HG02759 (cell line): ENCODE results near the gene EPHA2.
"Not testable (repeated sequence)": the region's sequence is repeated elsewhere in the genome, so short reads cannot be mapped to it uniquely, and the experiment has no call there.

ENCODE experiments used
- ATAC-seq: cut with Tn5 transposase; IDR thresholded peaks from one replicate; pipeline ENCODE4 v1.9.1; 2021; ENCODE audit warnings: mild to moderate bottlenecking, moderate library complexity; ENCODE audit not compliant: unreplicated experiment

Gene EPHA2

DNA sequence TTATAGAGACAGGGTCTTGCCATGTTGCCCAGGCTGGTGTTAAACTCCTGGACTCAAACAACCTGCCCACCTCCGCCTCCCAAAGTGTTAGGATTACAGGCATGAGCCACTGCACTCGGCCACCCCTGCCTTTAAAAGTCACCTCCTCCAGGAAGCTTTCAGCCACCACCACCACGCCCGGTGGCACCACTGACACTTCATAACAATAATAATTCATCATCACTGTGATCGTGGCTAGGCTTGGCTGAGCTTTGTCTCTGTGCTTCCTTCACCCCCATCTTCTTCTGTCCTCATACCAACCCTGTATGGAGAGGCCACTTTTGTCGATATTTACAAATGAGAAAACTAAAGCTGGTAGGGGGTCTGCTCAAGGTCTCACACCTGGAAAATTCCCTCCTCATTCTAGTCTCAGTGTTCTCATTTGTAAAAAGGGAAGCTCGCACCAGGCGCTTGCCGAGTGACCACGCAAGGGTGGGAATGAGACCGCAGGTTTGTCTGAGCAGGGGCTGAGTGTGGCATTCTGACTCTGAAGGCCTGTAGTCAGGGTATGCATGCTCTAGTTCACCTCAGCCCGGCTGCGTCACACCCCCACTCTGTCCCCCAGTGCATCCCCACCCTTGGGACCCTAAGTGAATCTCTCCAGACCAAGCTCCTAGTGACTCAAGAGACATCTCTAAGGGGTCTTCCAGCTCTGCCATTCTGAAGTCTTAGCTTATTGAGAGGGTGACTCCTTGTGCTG, 12.9 kb upstream of the EPHA2 start:
- ATAC-seq, result no peak

DNA sequence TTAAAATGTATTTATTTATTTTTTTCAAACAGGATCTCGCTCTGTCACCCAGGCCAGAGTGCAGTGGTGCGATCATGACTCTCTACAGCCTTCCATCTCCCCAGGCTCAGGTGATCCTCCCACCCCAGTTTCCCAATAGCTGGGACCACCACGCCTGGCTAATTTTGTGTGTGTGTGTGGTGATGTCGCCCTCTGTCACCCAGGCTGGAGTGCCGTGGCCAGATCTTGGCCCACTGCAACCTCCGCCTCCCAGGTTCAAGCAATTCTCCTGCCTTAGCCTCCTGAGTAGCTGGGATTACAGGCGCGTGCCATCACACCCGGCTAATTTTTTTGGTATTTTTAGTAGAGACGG, 12.3 kb upstream of the EPHA2 start:
- ATAC-seq, result not testable (repeated sequence)

DNA sequence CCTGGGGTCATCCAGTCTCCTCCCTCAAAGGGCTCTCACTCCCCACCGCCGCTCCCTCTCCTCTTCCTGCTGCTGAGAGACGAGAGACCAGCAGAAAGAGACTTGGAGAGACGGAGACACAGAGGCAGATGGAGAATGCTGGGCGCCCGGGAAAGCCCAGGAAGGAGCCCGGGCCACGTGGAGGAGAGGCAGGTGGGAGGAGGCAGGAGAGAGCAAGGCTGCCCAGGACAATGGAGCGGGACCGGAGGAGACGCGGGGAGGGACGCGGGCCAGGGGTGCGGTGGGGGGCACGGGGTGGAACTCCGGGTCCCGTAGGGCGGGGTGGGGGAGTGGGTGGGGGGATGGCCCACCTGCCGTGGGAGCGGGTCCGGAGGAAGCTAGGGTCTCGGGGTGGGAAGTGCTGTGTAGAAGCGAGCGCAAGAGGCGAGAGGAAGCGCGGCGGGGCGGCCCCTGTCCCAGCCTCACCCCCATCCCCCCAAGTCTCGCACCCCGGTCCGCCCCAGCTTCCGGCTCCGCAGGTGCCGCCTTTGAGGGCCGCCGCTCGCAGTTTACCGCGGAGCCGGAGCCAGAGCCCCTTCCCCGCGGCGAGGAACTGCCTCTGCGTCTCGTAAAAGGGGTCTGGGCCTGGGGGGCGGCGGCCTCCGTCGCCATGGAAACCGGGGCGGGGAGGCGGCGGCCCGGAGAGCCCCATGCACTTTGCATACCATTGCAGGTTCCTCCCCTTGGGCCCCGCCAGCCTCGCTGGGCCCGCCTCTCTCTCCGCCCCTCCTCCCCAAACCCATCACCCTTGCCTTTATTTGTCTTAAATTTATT, 11.7 kb upstream of the EPHA2 start:
- peak; percentile 59 for ATAC-seq

DNA sequence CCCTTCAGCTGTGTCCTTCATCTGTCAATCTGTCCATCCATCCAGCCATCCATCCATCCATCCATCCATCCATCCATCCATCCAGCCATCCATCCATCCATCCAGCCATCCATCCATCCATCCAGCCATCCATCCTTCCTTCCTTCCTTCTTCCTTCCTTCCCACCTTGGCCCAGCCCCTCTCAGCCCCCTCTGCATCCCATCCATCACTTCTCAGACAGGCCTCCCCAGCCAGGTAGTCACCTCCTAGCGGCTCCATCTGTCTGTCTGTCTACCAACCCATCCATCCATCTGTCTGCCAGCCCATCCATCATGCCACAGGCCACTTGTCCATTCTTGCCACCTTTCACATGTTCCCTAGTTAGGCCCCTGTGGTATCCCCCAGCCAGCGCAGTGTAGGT, 10.2 kb upstream of the EPHA2 start:
- ATAC-seq, result no peak

DNA sequence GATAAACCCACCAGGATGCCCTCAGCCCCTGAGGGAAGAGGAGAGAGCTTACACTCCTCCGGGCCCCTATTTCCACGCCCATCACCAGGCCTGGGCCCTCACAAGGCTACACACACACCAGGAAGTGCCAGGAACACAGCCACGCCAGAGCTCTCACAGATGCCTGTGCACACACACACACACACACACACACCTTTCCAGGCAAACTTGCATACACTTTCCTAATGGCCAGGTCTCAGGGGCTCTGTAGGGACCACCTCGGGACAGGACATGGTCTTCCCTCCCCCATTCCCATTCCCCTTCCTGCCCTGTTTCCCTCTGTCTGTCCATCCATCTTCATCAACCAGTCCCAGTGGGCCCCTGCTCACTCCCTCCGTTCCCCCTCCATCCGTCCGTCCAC, 9.7 kb upstream of the EPHA2 start:
- ATAC-seq, result no peak

DNA sequence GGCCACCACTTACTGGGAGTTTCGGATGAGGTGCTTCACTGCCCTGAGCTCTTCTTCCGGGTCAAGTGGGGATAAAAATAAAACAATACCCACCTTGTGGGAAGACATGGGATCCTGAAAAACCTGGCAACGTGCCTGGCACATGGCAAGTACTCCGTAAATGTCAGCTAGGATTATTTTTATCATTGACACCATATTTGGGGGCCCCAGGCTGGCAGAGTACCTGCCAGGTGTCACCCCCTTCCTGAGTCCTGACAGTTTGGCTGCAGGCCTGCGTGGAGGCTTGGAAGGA, 9.2 kb upstream of the EPHA2 start:
- ATAC-seq, result no peak

DNA sequence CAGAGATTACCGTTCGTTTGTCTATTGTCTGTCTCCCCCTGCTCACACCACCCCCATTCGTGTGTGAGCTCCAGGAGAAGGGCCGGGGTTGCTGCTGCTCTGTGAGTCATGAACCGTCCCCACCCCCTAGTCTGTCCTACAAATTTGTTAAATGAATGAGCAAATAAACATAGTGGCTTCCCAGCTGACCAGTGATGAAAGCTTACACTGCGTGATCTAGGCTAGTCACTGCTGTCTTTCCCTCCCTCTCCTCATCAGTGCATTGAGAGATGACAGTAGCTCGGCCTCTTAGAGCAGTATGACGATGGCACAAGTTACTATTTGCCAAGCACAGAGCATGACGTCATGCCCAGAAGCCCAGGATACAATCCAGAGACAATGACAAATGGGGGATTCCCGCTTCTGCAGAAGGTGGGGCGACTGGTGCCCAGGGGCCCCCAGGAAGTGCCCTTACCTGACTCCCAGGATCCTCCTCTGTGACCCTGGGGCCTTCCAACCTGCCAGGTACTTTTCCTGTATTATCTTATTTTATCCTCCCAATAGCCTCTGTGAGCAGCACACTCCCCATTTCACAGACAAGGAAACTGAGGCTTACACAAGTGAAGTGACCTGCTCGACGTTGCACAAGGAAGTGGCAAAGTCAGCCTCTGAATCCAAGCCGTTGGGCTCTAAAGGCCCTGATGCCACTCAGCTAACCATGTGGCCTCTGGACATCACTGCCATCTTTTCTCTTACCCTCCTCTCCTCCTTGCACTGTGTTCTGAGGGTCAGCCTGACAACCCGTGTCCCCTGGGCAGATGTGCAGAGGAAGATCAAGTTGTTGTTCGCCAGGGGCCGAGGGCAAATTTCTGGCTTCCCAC, 8.6 kb upstream of the EPHA2 start:
- ATAC-seq, result no peak

DNA sequence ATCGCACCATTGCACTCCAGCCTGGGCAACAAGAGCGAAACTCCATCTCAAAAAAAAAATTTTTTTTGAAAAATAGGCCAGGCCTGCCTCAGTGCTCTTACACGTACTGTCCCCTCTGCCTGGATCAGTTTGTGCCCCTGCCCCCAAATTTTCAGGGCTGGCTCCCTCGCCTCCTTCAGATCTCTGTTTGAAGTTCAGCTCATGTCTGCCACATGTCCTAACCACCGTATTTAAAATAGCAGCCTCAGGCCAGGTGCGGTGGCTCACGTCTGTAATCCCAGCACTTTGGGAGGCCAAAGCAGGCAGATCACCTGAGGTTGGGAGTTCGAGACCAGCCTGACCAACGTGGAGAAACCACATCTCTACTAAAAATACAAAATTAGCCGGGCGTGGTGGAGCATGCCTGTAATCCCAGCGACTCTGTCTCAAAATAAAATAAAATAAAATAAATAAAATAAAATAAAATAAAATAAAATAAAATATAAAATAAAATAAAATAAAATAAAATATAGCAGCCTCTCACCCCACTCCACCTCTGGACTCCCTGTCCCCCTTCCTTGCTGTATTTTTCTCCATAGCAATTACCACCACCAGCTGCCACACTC, 7.8 kb upstream of the EPHA2 start:
- not testable (repeated sequence) for ATAC-seq

DNA sequence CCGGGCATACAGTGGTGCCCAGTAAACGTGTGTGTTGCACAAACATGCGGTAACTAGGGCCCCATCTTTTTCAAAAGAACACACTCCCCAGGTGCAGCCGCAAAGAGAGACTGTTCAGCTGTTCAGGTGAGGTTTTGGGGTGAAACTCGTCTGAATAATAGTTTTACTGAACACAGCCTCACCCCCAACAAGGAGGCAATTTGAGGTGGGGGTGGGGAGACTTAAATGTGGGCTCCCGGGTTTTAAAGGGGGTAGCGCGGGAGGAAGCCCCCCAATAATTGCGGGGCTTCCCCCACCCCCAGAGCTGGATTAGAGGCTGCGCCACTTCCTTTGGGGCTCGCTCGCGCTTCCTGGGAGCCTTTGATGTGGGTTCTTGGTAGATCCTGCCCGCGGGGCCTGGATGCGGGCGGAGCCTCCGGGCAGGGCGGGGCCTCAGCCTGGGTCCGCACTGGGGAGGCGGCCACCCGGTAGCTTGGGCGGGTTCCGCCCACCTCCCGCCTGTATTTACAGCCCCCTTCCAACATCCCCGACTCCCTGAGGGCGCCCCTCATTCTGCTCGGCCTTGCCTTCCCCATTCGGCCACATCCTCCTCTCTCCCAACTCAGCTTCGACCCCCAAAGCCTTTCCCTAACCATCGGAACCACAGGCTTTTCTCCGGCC, 6.4 kb upstream of the EPHA2 start:
- no peak for ATAC-seq

DNA sequence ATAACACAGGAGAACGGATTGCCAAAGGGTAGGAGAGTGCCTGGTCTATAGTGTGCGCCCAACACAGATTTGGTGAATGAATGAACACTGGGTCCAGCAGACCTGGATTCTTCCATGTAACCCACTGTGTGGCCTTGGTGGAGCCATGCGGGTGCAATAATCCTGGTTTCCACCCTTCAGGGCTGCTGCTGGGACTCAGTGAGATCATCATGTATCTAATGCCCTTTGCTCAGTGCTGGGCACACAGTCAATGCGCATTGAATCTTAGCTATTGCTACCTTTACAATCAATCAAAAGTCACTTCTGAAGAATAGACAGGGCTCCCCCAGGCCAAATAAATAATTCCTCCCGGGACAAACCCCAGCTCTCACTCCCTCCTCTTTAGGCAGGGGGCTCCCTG, 5.8 kb upstream of the EPHA2 start:
- no peak for ATAC-seq

DNA sequence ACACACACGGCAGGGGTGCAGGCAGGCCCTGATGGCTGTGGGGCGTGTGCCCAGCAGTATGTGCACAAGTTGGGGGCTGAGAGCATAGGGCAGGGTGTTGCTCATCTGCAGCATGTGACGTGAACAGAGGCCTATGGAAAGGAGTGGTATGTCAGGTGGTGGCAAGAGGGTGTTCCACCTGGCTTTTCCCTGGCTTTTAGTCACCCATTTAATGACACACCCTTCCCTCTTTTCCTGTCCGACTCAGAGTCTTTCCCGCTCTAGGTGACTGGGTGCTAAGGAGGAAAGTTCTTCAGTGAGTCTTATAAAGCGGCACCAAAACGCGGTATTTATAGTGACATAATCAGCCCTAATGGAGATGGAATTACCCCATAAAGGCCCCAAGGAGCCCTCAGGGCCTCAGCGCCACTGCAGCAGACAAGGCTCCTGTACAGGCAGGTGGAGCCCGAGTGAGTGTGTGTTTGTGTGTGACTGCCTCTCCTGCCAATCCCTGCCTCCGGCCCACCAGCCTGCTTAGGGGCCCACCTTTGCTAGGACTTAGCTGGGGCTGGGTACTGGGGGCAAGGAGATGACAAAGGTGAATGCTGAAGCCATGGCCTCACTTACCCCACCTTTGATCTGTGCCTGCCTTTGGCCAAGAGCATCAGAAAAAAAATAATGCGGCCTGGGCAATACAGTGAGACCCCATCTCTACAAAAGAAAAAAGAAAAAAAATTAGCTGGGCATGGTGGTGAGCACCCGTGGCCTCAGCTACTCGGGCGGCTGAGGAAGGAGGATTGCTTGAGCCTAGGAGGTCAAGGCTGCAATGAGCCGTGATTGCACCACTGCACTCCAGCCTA, 3.3 kb upstream of the EPHA2 start:
- ATAC-seq, result no peak

DNA sequence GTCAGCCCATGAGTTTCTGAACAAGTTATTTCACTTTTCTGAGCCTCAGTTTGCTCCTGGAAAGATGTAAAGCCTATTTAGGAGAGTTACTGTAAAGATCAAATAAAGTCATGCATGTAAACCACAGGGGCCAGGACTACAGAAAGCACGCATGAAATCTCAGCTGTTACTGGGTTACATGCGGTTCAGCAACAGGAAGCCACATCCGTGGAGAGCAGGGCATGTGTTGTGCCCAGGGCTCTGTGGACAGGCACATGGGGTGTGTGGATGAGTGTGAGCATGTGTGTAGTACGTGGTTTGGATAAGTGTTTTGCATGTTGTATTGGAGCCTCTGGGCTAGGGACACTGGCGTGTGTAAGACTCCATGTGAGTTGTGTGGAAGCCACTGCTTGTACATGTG, 2.2 kb upstream of the EPHA2 start:
- no peak for ATAC-seq

DNA sequence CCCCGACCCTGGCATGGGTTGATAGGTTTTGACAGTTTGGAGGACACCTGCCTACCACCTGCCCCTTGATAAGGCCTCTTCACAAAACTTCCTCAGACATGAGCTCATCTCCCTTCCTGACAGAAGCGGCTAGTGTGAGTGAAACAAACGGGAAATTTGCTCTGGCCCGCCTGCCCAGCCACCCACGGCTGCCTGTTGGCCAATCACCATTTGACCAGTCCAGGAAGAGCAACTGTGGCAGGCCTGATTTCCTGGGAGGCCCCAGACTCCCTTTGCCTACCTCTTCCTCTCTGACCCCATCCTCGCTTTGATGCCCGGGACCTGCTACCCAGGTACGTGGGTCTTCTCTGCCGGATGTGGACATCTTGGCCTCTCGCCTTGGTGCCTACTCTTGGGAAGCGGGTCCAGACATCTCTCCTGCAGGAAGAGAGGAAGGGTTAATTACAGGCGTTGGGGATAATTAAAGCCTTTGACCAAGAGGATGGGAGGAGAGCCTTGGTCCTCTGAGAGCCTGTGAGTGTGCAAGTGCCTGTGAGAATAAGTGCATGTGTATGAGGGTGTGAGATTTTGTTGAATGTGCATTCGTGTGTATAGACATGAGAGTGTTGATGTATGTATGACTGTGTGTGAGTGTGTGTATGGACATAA, 1.1 kb upstream of the EPHA2 start:
- no peak for ATAC-seq

DNA sequence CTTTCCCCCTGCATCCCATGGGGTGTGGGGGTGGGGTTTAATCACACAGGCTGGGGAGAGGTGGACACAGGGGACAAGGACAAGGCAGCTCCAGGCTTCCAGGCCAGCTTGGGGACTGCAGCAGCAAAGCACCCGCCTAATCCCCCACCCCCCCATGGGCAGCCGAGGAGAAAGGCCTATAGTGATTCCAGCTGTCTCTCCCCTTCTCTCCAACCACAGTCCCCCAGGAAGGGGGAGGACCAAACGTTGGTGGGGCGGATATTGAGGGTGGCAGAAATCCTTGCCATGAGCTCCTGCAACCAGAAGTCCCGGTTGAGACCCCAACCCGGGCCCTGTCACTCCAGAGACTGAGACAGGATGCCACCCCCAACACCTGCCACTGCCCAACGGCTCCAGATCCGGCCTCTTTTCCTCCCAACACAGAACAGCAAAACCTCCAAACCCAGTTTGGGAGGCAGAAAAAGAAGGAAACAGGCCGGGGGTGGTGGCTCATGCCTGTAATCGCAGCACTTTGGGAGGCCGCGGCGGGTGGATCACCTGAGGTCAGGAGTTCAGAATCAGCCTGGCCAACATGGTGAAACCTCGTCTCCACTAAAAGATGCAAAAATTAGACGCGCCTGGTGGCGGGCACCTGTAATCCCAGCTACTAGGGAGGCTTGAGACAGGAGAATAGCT, 1.7 kb downstream of the EPHA2 start:
- ATAC-seq, result no peak

DNA sequence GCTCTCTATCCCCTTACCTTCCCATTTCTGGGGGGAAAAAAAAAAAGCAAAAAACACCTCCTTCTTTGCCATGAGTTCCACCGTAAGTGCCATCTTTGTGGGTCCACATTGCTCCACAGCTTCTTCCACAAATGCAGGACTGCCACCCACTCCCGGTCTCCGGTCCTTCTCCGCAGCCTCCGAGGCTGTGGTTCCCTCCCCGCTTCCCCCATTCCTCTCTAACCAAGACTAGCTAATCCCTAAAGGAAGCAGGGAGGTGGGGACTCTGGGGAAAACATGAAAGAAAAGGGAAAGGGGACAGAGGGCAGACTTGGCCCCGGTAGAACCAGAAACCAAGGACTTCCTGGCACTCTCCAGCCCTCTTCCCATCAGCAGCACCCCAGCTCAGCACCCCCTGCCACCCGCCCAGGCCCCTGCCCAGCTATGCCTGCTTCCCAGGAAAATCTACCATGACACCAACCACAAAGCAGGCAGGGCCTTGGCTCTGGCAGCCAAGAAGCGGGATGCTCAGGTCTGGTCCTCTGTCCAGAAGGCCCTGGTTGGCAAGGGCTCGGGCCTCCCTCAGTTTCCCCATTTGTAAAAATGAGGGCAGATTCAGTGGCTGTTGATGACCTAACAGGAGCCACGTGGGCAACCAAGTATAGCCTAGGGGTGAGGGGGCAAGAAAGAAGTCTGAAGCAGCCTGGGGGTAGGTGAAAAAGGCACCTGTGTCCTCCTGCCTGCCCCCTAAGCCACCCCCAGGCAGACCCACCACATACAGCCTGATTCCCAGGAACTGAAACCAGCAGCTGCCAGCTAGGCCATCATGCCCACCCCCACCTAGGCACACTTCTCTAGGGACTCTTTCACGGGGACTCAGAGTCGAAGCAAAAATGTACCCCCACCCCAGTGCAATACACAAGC, 2.5 kb downstream of the EPHA2 start:
- ATAC-seq, result no peak

DNA sequence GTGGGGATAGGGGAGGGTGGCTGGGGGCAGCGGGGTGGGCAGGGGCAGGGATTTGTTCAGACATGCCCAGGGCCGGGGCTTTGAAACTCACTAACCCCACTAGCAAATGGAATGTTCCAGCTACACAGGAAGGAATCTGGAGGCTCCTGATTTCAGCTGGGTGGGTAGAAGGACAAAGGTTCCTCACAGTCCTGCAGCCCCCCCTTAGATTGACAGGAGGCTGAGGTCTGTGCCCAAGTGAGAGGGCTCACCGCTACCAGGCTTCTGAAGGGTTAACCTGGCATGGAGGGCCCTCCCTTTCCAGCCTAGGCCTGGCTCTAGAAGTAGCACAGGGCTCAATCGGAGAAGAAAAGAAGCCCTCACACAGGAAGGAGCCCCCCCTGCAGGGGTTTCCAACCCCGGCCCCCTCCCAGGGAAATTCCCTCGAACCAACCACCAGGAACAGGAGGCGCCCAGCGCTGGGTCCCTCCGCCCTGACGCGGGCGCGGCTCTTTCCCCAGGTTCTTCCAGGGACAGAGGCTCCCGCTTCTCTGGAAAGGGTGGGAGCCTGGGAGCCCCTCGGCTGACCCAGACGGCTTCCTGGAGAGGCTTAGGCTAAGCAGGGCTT, 3.3 kb downstream of the EPHA2 start:
- ATAC-seq, result no peak

DNA sequence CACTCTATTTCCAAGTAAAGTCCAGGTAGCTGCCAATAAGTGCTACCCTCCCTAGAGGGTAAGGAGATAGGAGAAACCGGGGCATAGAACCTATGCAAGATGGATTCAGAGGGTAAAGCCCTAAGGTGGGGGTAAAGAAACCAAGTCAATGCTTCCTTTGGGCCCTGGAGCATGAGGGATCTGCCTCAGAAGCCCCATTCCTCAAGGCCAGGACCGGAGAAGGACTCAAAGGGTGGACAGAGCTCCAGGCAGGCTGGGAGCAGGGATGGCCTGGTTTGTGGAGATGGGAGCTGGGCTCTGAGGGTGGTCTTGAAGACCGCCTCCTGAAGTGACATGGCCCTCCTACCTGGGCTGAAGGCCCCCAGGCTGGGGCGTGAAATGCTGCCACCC, 3.9 kb downstream of the EPHA2 start:
- no peak for ATAC-seq
